Liver (tissue), 3 donors: ENCODE results near the gene IL17REL.

Source experiments
- EGR1 ChIP-seq, 2 donors: IDR thresholded peaks; 2 replicates each; pipeline ENCODE4 v1.6.1; 2016 to 2018; ENCODE audit warnings: antibody characterized with exemption in 2 of 2, low read depth in 2 of 2
- FOXA1 ChIP-seq: IDR thresholded peaks from 2 replicates; pipeline ENCODE4 v1.6.1; 2016; ENCODE audit warnings: antibody characterized with exemption
- FOXA2 ChIP-seq: IDR thresholded peaks from 2 replicates; pipeline ENCODE4 v1.6.1; 2016; ENCODE audit warnings: antibody characterized with exemption
- JUND ChIP-seq, 2 donors: IDR thresholded peaks; 2 replicates each; pipeline ENCODE4 v1.6.1; 2016; ENCODE audit warnings: antibody characterized with exemption in 2 of 2
- RAD21 ChIP-seq, 2 donors: IDR thresholded peaks; 2 replicates each; pipeline ENCODE4 v1.6.1; 2016; ENCODE audit warnings: antibody characterized with exemption in 2 of 2, mild to moderate bottlenecking in 2 of 2
- SP1 ChIP-seq: IDR thresholded peaks from 2 replicates; pipeline ENCODE4 v1.6.1; 2018; ENCODE audit warnings: antibody characterized with exemption, mild to moderate bottlenecking
- TAF1 ChIP-seq: conservative IDR thresholded peaks from 2 replicates; pipeline ENCODE4 v1.6.1; 2016; ENCODE audit warnings: antibody characterized with exemption, mild to moderate bottlenecking
- YY1 ChIP-seq: IDR thresholded peaks from 2 replicates; pipeline ENCODE4 v1.6.1; 2016; ENCODE audit warnings: antibody characterized with exemption, mild to moderate bottlenecking
- TF ChIP-seq, protein P1 (sequence below): fragments of 150-350 bp; IDR thresholded peaks from 2 replicates; pipeline ENCODE4 v1.5.1; 2017; ENCODE audit warnings: improper control_type of control experiment, low read depth, low read length; ENCODE audit not compliant: missing input control
- TF ChIP-seq, protein P2 (sequence below): IDR thresholded peaks from 2 replicates; pipeline ENCODE4 v1.6.1; 2016; ENCODE audit warnings: antibody characterized with exemption
- TF ChIP-seq, protein P3 (sequence below): IDR thresholded peaks from 2 replicates; pipeline ENCODE4 v1.6.1; 2016; ENCODE audit warnings: antibody characterized with exemption, mild to moderate bottlenecking
- donor health status: healthy.
- donor health status: healthy.

DNA sequence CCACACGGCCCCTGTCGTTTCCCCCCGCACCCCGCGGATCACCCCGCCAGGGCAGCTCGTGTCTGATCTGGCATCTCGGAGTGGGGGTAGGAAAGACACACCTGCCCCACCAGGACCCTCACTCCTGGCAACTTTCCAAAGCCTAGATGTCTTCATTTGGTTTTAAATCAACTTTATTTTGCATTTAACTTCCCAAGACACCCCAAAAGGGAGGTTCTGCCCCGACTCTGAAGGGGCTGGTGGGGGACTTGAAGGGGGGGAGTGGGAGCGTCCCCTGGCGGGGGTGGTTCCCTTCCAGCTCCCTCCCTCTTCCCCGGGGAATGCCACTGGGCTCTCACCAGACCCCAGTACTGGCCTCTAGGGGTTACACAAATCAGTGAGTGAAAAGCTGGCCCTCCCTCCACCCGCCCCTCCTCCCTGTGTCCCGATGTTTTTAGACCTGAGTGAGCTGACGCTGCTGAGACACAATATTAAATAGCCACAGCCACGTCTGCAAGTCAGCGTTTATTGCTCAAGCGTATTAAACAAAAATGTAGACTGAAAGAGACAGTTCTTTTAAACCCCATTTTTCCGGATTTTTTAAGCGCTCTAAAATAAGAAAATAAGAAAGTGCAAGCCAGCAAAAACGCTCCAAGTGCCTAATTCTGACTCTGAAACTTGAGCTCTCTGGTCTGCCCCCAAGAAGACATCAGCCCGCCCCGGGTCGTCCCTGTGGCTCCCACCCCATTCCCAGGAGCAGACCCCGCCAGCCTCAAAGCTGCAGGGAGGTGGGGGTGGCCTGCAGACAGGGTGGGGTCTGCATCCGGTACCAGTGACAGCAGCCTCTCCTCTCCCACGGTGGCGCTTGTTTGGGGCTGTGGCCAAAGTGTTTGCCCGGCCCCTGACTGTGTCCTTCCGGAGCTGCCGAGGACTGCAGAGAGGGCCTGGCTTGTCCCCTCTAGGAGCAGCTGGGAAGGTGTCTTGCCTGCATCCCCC, 46.6 kb upstream of the IL17REL start:
- TF ChIP-seq, protein P1, sequence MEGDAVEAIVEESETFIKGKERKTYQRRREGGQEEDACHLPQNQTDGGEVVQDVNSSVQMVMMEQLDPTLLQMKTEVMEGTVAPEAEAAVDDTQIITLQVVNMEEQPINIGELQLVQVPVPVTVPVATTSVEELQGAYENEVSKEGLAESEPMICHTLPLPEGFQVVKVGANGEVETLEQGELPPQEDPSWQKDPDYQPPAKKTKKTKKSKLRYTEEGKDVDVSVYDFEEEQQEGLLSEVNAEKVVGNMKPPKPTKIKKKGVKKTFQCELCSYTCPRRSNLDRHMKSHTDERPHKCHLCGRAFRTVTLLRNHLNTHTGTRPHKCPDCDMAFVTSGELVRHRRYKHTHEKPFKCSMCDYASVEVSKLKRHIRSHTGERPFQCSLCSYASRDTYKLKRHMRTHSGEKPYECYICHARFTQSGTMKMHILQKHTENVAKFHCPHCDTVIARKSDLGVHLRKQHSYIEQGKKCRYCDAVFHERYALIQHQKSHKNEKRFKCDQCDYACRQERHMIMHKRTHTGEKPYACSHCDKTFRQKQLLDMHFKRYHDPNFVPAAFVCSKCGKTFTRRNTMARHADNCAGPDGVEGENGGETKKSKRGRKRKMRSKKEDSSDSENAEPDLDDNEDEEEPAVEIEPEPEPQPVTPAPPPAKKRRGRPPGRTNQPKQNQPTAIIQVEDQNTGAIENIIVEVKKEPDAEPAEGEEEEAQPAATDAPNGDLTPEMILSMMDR: no peak
- TF ChIP-seq, protein P2, sequence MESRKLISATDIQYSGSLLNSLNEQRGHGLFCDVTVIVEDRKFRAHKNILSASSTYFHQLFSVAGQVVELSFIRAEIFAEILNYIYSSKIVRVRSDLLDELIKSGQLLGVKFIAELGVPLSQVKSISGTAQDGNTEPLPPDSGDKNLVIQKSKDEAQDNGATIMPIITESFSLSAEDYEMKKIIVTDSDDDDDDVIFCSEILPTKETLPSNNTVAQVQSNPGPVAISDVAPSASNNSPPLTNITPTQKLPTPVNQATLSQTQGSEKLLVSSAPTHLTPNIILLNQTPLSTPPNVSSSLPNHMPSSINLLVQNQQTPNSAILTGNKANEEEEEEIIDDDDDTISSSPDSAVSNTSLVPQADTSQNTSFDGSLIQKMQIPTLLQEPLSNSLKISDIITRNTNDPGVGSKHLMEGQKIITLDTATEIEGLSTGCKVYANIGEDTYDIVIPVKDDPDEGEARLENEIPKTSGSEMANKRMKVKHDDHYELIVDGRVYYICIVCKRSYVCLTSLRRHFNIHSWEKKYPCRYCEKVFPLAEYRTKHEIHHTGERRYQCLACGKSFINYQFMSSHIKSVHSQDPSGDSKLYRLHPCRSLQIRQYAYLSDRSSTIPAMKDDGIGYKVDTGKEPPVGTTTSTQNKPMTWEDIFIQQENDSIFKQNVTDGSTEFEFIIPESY: no peak
- TF ChIP-seq, protein P3, sequence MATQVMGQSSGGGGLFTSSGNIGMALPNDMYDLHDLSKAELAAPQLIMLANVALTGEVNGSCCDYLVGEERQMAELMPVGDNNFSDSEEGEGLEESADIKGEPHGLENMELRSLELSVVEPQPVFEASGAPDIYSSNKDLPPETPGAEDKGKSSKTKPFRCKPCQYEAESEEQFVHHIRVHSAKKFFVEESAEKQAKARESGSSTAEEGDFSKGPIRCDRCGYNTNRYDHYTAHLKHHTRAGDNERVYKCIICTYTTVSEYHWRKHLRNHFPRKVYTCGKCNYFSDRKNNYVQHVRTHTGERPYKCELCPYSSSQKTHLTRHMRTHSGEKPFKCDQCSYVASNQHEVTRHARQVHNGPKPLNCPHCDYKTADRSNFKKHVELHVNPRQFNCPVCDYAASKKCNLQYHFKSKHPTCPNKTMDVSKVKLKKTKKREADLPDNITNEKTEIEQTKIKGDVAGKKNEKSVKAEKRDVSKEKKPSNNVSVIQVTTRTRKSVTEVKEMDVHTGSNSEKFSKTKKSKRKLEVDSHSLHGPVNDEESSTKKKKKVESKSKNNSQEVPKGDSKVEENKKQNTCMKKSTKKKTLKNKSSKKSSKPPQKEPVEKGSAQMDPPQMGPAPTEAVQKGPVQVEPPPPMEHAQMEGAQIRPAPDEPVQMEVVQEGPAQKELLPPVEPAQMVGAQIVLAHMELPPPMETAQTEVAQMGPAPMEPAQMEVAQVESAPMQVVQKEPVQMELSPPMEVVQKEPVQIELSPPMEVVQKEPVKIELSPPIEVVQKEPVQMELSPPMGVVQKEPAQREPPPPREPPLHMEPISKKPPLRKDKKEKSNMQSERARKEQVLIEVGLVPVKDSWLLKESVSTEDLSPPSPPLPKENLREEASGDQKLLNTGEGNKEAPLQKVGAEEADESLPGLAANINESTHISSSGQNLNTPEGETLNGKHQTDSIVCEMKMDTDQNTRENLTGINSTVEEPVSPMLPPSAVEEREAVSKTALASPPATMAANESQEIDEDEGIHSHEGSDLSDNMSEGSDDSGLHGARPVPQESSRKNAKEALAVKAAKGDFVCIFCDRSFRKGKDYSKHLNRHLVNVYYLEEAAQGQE: no peak
- TF ChIP-seq TAF1 (no peak), EGR1 (IDR thresholded peaks at IDR 0.05; ENCODE audit: low read depth in 2 of 2) (no peak), FOXA1 (no peak), RAD21 (IDR thresholded peaks at IDR 0.05) (no peak), FOXA2 (no peak), YY1 (no peak), SP1 (no peak), JUND (IDR thresholded peaks at IDR 0.05) (no peak)
